Breast epithelium (tissue), 3 donors: ENCODE data around the gene SLC48A1.

Source experiments
- CTCF ChIP-seq, 3 donors: fragments of 450-650 bp; IDR thresholded peaks; one replicate each; pipeline ENCODE4 v1.5.1; 2016 to 2017; ENCODE audit warnings: antibody characterized with exemption in 3 of 3, mild to moderate bottlenecking in 3 of 3, moderate library complexity in 3 of 3
- POLR2A ChIP-seq: fragments of 450-650 bp; IDR thresholded peaks from one replicate; pipeline ENCODE4 v1.6.1; 2016; ENCODE audit warnings: antibody characterized with exemption, mild to moderate bottlenecking, moderate library complexity
- POLR2AphosphoS5 ChIP-seq, 3 donors: sonication (generic); formaldehyde crosslinking; IDR thresholded peaks; one replicate each; pipeline ENCODE4 v1.6.1; 2017; ENCODE audit warnings: antibody characterized with exemption in 3 of 3

- no peak for TF ChIP-seq CTCF (IDR thresholded peaks at IDR 0.05)
- TF ChIP-seq POLR2A = no peak
- TF ChIP-seq POLR2AphosphoS5 (IDR thresholded peaks at IDR 0.05) = no peak
Observed at GRCh38 chr12:47741340-47741703, 31.7 kb upstream of the SLC48A1 start.
